ENCODE results near the gene SYS1.

The SYS1 gene

DNA sequence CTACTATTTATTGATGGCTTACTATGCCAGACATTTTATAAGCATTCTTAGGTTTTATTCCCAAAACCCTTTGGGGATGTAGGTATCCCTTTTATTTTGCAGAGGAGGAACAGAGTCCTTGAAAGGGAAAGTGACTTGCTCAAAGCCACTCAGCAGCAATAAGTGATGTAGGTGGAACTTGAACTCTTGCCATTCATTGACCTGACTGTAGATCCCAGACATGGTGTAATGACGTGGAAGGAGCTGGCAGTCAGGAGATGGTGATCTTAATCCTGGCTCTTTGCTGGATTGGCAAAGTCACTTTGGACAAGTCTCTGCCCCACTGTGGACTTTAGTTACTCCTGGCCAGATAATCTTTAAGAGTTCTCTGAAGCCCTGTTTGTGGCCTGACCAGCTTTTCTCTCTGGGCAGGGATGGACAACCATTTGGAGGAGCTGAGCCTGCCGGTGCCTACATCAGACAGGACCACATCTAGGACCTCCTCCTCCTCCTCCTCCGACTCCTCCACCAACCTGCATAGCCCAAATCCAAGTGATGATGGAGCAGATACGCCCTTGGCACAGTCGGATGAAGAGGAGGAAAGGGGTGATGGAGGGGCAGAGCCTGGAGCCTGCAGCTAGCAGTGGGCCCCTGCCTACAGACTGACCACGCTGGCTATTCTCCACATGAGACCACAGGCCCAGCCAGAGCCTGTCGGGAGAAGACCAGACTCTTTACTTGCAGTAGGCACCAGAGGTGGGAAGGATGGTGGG is 46.7 kb downstream of the SYS1 start:
- H3K27me3 Mint-ChIP-seq, result no peaks in the 10 kb centered on the region
- H3K9me3 Mint-ChIP-seq, result no peaks in the 10 kb centered on the region
- H3K27ac Mint-ChIP-seq, result no peak overlapping the region
- H3K36me3 Mint-ChIP-seq (ENCODE audit: insufficient read depth), result peaks cover 7% of the 10 kb centered on the region
- no peak for DNase-seq
- ATAC-seq (replicated peaks), result no peak
- peaks cover 8 to 12% of the 10 kb centered on the region in 2 donors for H3K4me1 Mint-ChIP-seq (ENCODE audit: low read depth in 2 of 2)
- no peak overlapping the region for H3K4me3 Mint-ChIP-seq

DNA sequence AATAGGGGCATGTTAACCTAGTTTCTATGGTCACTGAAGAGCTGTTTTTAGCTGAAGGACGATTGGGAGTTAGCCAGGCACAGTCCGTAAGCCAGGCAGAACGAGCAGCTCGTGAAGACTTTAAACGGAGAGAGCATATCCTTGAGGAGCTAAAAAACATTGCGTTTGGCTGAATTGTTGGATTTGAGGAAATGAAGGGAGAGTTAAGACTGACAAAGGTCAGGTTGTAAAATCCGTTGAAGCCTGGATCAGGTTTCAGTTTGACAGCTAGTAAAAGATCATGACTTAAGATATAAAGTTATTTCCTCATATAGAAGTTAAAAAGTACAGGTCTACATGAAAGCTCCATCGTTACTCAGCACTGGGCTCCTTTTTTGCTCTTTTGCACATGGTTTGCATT is 47.9 kb downstream of the SYS1 start:
- DNase-seq (no peak), ATAC-seq (replicated peaks) (no peak)
- H3K36me3 Mint-ChIP-seq (ENCODE audit: insufficient read depth), result peaks cover 6% of the 10 kb centered on the region
- no peak overlapping the region for H3K27ac Mint-ChIP-seq
- peaks cover 7 to 11% of the 10 kb centered on the region in 2 donors for H3K4me1 Mint-ChIP-seq (ENCODE audit: low read depth in 2 of 2)
- H3K9me3 Mint-ChIP-seq, result no peaks in the 10 kb centered on the region
- no peak overlapping the region for H3K4me3 Mint-ChIP-seq
- no peaks in the 10 kb centered on the region for H3K27me3 Mint-ChIP-seq

DNA sequence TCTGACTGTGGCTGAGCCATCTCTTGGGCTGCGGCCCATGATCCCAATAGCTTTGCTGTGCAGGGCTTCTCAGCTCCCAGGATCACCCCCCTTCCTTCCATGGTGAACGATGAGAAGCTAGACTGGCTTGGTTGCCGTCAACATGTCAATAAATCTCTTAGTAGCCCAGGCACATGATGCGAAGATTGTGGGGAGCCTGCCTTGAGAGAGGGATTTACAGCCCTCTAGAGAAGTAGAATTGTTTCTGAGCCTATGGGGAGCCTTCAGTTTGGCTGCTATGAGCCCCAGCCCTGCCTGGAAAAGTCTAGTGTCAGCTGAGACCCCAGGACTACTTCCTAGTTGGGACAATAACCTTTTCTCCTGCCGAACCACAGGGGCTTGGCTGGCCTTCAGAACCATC is 49.7 kb downstream of the SYS1 start:
- no peak overlapping the region for H3K4me3 Mint-ChIP-seq
- ATAC-seq (replicated peaks) (no peak), DNase-seq (no peak)
- peaks cover 16% of the 10 kb centered on the region for H3K36me3 Mint-ChIP-seq (ENCODE audit: insufficient read depth)
- H3K27ac Mint-ChIP-seq, result no peak overlapping the region
- H3K27me3 Mint-ChIP-seq, result no peaks in the 10 kb centered on the region
- H3K4me1 Mint-ChIP-seq (ENCODE audit: low read depth in 2 of 2), result peaks cover 12 to 18% of the 10 kb centered on the region in 2 donors
- H3K9me3 Mint-ChIP-seq, result no peaks in the 10 kb centered on the region

DNA sequence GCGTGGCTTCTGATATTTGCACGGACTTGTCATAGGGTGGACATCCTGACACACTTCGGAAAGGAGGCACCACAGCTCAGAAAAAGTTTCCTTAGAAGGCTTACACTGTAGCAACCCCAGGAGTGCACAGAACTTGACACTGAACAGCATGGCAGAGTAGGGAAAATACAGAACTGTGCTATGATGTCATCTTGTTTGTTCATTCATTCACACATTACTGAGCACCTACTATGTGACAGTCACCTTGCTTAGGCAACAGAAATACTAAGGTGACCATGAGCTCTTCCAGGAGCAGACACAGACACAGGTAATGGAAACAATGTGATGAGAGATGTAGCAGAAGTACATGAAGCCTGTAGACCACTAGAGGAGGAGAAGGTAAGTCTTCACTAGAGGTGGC is 50.5 kb downstream of the SYS1 start:
- Mint-ChIP-seq H3K36me3 (ENCODE audit: insufficient read depth) (peaks cover 16% of the 10 kb centered on the region), H3K9me3 (no peaks in the 10 kb centered on the region), H3K4me3 (no peak overlapping the region), H3K4me1 (ENCODE audit: low read depth in 2 of 2) (peaks cover 21 to 24% of the 10 kb centered on the region in 2 donors), H3K27me3 (no peaks in the 10 kb centered on the region), H3K27ac (no peak overlapping the region)
- ATAC-seq (replicated peaks) (no peak), DNase-seq (no peak)

DNA sequence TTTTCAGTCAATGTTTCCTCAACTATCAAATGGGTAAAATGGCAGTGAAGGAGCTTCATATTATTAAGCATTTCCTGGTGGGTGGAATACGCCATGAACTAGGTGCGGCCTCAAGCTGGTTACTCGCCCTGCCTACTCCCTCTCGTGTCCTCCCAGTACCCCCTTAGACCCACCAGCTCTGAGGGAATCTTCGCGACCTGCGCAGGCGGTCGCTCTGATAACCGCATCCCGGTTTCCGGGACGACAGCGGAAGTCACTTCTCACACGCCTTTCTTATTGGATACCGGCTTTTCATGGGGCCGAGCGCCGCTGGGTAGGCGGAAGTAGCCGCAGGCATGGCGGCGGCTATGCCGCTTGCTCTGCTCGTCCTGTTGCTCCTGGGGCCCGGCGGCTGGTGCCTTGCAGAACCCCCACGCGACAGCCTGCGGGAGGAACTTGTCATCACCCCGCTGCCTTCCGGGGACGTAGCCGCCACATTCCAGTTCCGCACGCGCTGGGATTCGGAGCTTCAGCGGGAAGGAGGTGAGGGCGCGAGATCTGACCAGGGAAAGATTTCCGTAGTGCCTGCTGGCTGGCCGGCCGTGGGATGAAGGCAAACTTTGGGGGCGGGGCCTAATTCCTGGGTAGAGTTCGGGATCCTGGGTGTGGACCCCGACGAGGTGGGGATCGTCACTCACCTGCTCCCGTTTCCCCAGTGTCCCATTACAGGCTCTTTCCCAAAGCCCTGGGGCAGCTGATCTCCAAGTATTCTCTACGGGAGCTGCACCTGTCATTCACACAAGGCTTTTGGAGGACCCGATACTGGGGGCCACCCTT is 53.1 kb downstream of the SYS1 start, which contains the start of gene PIGT:
TSS of gene PIGT (plus strand) at position 320 of the 816 bp plus-strand sequence. CDS start at position 336, 16 bp downstream.
- Mint-ChIP-seq H3K4me1 (ENCODE audit: low read depth in 2 of 2) (peaks cover 31 to 34% of the 10 kb centered on the region in 2 donors), H3K9me3 (no peaks in the 10 kb centered on the region), H3K4me3 (peak within 1 kb of the TSS; percentile 94 to 98), H3K27ac (peak within 1 kb of the TSS; percentile 96 to 97), H3K36me3 (ENCODE audit: insufficient read depth) (peaks cover 32% of the 10 kb centered on the region), H3K27me3 (no peaks in the 10 kb centered on the region)
- ATAC-seq (replicated peaks) (peak; percentile 95), DNase-seq (peak; percentile 85 to 88 (median 86))

DNA sequence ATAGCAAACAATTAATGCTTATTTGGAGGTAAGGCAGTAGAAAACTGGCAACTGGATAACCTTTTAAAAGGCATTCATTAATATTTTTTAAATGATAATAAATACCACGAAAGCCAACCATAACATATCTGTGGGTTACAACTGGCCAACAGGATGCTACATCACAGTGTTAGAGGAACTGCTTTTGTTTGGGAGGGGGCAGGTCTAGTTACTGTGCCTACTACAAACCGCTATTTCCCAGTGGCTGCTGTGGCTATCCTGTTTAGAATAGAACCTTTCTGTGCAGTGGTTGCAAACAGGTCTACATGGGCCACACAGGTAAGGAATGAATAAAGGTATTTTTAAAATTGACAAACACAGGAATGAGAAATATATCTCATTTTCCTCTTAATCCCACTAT is 54.0 kb downstream of the SYS1 start:
- ATAC-seq (replicated peaks), result no peak
- Mint-ChIP-seq H3K4me3 (peak overlapping the region; percentile 94 to 98), H3K36me3 (ENCODE audit: insufficient read depth) (peaks cover 41% of the 10 kb centered on the region), H3K27ac (peak overlapping the region; percentile 96 to 97), H3K4me1 (ENCODE audit: low read depth in 2 of 2) (peaks cover 31 to 34% of the 10 kb centered on the region in 2 donors), H3K9me3 (no peaks in the 10 kb centered on the region), H3K27me3 (no peaks in the 10 kb centered on the region)
- DNase-seq, result no peak

Measured in effector memory CD8-positive, alpha-beta T cell (primary cell).